DMS153 treated with DMSO at 0.1 percent for 48 hours (cell line): ENCODE results near the gene FAM133A.
A peak's percentile ranks its signal among the peaks of the same experiment; 100 is the strongest.

Experiments used
- DNase-seq: peaks from one replicate; lab custom pipeline; 2025; ENCODE audit not compliant: unreplicated experiment; lab: John Stamatoyannopoulos, UW

Gene FAM133A

DNA sequence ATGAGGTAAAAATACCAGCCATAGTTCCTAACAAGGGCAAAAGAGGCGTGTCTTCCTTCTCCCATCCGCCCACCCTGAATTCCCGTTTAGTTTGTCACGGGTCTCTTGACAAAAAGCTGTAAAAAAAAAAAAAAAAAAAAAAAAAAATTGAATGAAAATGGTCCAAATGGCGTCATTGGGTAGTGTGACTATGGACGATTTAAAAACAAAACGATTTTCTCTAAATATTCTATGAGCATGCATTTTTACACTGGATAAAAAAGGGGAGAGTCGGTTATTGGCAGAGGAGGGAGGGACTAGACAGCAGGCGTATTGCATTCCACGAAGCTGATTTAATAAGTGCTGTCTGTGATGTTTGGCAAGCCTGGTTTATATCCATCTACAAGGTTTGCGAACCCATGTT is at the start of gene FAM133A:
FAM133A (plus strand) TSS at position 338 of the 403 bp plus-strand sequence. CDS start 35,214 bp downstream, outside the sequence.
- DNase-seq: no peak

- no peak for DNase-seq
These were observed 36.4 kb upstream of the FAM133A start for GRCh38 chrX:93637591-93637990.

- DNase-seq: no peak
These were observed 24.6 kb upstream of the FAM133A start for GRCh38 chrX:93649381-93649780.

- no peak for DNase-seq
These were observed 13.4 kb upstream of the FAM133A start for GRCh38 chrX:93660575-93660974.

DNA sequence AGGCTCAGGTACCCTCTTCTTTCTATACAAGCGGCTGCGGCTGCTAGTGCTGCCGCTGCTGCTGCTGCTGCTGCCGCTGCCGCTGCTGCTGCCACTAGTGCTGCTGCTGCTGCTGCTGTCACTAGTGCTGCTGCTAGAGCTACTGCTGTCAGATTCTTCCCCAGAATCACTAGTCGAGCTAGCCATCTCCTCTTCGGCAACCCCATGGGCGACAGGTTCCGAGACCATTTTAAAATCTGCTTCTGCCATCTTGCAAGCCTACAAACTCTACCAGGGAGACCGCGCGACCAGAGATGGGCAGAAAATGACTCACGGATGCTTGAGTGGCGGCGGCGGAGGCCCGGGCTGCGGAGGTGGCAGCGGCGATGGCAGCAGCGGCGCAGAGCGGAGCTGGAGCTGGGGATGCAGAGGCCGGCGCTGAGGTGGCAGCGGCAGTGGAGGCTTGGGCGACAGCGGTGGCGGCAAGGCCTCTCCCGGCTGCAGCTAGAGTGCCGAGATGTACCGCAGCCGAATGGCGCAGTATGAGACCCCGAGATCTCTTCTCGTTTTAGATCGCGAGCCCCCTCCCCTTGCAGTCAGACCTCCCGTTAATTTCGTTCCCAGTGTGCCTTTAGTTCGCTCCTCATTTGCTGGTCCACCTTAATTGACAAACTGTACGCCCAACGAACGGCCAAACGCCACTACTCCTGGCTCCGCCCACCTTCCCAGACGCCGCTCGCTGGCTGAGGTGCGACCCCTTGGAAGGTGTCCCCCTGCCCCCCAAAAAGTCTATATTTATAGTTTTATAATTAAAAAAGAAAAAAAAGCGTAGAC is 744 bp upstream of the FAM133A start, which contains the start of gene NAP1L3:
NAP1L3 (minus strand) TSS at position 523 of the 813 bp plus-strand sequence; CDS start at position 249, 274 bp downstream.
- DNase-seq: peak; percentile 13

DNA sequence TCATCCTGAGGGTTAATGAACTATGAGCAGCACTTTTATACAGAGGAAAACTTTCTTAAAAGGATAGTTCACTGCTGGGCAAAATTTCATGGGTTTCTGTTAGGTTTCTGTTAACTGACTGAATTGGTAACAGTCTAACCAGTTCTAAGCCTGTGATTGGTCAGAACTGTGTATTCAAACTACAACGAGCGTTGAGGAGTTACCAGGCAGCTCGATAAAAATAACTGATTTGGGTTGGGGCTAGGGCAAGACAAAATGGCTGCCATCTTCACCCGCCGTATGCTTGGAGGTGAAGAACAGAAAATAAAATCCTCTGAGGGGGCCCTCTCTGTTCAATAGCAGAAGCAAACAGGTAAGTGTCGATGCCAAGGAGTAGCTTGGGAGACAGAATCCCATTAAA is 22.0 kb downstream of the FAM133A start:
- DNase-seq: no peak

DNA sequence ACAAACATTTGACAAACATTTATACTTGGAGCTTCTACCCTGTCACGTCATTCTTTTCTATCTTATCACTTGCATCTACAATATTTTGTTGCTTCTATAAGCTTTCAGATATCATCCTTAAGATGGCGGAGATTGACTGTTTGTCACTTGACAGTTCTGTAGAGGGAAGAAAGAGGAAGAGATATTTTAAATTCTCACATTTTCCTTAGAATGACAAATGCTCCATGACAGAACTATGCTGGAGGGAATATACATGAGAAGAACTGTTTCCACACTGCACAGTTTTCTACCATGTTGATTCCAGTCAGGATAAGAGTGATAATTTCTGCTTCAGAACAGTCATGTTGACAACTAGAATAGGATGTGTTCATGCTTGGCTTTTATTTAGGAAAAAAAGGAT is 29.7 kb downstream of the FAM133A start:
- no peak for DNase-seq

DNA sequence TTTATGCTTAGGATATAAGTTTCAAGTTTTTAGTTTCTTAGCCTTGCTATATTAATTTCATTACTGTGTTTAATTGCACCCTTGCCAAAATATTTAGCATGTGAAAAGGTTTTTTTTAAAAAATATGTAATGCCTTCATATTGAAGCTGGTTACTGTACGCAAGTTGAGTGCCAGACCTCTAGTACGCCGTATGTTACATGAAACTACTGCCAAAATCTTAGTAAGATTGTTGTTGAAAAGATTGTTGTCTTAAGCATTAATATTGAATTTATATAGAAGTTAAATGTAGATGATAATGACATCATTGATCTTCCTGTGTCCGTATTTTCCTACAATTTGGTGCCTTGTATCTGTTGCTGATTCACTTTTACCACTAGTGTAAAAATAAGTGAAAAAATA is 37.1 kb downstream of the FAM133A start:
- no peak for DNase-seq

DNA sequence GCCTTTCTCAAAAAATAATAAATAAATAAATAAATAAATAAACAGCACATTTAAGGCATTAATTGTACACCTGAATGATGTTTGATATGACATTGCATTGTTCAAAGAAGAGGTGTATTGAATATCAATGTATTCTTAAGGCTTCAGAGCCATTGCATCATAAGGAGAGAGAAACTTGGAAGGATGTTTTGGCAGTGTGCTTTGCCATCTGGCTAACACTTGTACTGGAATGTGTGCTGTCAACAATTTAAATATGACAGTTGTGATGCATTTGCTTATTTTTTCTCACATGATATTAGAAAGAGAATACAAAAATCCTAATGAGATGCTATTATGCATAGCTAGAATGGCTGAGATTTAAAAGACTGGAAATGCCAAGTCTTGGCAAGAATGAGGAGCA is 67.8 kb downstream of the FAM133A start:
- no peak for DNase-seq

DNA sequence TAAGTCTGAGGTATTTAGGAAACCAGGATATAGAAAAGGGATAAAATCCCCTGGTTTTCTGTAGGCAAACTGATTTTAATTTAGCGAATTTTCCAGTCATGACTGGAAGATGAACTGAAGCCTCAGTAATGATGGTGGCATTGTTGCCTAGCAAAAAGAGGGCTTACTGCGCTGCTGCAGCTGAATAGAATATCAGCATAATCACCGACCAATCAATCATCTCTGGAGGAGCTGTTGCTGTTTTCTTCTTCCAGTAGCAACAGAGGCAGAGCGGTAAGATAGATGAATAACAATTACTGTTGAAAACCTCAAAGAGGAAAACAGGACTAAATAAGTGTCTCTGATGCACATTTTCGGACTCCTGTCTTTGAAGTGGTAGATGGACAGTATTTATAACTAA is 86.2 kb downstream of the FAM133A start:
- DNase-seq: no peak
